Activated T-cell treated with anti-CD3 and anti-CD28 coated beads for 48 hours (primary cell): ENCODE data around the gene TLE4.

Experiments
- DNase-seq: peaks from one replicate; pipeline ENCODE4 v3.0.0-alpha.2; 2020; ENCODE audit warnings: low read depth

TLE4 gene

DNA sequence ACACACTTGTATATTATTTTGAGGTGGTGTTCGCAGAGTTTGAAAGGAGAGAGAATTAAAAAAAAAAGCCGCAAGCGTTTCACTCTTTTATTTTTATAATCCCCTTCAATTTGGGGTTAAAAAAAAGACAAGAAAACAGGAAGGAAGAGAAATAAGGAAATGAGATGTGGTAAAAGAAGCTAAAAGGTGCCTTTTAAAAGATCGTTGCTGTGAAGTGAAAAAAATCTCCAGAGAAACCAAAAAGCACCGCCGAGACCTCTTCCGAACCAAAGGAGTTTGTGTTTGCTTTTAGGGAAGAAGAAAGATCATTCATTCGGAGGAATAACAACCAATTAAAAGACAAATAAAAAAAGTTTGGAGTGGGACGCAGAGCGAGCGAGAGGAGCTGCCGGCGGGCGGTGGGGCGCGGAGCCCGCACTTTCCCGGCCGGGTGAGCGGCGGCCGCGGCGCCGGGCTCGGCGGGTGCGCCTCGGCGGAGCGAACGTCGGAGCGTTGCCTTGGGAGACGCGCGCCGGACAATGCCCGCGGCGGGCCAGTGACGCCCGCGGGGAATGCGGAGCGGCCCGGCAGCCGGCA, 355 bp downstream of the TLE4 start:
- no peak for DNase-seq

DNA sequence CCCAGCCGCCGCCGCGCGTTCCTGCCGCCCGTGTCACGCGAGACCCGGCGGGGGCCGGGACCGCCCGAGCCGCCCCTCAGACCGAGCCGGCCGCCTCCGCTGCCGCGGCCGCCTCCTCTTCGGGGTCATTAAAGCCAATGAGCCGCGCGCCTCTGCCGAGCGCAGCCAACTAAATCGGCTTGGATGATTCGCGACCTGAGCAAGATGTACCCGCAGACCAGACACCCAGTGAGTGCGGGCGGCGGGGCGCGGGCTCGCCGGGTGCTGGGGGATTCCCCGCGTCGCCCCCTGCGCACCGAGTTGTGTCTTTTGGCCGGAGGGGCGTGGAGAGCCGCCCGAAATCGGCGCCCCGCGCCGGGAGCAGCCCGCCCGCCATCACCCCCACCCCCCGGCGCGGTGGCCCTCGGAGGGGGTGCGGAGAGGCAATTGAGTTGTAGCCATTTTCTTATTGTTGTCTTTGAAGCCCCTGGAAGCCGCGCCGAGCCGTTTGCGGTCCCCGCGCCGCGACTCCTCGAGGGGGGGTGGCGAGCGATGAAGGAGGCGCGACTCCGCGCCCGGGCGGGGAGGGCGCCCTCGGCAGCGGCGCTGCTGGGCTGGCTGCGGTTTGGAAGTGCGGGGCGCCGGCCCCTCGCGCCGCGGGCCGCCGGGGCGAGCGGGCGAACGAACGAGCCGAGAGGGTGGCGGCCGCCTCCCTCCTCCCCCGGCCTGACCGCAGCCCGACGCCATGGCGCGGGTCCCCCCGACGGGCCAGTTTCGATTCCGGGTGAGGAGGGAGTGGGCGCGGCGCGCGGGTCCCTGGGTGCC, 1.0 kb downstream of the TLE4 start:
- peak; percentile 50 for DNase-seq

DNA sequence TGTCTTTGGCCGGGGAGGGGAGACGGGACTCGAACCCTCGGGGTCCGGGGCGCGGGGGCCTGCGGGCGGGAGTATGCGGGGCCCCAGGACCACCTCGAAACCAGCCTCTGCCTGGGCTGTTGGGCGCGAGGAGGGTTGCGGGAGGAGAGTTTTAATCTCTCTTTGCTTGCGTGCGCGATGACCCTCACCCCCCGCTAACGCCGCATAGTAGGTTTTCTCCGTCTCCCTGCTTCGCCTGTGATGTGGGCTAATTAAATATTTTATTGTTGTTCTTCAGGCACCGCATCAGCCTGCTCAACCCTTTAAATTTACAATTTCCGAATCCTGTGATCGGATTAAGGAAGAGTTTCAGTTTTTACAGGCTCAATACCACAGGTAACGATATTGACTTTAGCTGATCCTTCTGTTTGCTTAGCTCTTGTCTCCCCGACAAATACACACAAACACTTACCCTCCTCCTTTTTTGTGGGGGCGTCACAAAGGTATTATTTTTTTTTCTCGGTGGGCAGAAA, 1.7 kb downstream of the TLE4 start:
- DNase-seq, result no peak

DNA sequence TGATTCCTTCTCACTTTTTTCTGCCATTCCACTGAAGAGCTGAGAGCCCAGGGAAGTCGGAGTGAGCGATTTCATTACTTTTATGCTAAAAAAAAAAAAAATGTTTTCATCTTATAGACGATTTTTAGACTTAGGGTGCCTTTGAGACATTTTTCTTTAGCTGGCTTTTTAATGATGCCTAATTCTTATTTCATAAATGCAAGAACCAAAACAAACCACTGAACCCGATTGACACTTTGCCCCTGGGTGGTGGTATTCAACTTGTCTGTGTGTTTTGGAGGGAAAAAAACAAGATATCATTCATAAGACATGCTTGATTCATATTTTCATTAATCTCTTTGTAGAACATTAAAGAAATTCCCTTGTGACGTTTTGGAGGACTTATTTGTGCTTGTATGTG, 2.4 kb downstream of the TLE4 start:
- no peak for DNase-seq

DNA sequence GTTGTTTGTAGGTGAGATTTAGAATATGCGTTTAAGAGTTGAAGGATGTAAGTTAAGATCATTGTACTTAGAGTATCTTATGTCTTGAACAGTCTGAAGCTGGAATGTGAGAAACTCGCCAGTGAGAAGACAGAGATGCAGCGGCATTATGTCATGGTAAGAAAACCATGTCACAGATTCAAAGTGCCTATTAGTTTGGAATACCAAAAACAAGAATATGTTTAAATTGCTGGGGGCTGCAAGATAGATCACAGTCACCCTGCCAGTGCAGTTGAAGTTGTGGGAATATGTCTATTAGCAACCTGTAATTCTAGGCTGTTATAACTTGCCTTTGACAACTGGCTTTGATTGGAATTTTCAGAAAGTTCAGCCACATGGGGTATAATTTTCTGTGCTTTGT, 3.0 kb downstream of the TLE4 start:
- DNase-seq, result no peak

DNA sequence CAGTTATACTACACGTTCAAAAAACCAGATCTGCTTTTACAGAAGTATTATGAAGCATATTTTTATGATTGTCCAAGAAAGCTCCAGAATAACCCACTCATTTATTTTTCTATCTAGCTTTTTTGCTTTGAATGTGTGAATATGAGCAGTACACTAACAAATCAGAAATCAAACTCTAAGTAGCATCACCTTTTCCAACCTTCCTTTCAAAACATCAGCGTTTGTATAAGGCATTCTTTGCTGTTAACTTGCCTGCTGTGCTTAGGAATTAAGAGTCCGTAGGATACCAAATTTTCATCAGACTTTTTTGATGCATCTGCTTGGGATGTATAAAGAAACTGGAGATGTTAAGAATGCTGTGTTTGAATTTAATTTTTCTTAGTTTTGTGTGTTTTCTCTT, 3.8 kb downstream of the TLE4 start:
- no peak for DNase-seq

DNA sequence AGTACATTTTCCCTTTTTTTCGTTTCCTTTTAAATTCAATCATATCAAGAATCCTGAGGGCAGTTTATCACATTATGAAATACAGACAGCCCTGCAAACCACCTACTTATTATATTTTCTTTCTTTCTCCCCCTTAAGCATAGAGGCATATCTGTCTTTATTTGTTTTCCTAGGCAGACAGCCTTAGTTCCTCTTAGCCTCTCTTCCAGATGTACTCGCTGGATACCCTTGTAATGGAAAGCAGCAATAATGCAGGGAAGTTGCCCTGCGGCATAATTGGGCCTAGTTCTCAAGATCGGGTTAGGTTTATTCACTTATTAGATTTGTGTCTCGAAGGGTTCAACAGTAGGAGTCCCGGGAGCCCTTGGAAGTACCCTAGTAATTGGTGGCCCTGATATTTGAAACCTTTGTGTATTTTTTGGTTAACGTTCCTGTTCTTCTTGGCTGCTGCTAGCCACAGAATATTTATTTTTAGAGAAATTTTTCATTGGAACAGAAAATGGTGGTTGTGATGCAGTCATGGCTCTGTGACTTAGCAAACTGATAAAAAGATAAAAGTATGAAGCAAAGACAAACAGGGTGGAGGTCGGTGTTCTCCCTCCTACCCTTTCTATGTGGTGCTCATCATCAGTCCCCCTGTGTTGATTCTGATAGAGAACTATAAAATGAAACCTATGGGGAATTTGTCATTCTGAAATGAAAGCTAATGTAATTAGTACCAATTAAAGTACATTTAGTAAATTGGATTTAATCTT, 6.4 kb downstream of the TLE4 start:
- DNase-seq, result no peak

DNA sequence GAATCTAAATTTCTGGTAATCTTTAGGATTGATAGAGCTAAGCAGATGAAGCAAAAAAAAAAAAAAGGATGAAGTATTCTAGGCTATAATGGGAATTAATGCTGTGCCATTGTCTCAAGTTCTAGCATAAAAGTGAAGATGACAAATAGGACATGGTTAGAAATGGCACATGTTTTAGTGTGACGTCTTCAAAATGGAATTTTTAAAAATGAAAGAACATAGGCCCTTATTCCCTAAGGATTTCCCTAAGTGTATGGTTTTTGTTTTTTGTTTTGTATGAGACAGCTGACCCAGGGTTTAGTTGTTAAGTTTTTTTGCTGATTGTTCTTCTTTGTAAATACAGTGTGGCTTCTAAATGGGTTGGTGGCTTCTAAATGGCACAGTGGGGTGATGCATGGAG, 7.1 kb downstream of the TLE4 start:
- DNase-seq, result no peak

DNA sequence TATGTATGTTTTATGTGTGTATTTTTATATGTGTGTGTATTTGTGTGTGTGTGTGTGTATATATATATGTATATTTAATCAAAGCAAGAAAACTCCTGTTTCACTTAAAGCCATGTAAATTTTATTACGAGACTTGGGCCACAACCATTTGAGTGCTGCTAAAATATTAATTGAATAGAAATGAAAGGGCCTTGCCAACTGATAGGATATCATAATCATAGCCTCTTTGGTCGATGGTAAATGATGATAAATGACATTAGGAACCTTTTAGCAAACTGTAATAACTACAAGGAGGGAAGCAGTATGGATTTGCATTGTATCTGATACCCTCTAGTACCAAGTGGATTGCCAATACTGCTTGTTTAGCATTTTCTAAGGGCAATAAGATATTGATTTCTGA, 7.9 kb downstream of the TLE4 start:
- no peak for DNase-seq

DNA sequence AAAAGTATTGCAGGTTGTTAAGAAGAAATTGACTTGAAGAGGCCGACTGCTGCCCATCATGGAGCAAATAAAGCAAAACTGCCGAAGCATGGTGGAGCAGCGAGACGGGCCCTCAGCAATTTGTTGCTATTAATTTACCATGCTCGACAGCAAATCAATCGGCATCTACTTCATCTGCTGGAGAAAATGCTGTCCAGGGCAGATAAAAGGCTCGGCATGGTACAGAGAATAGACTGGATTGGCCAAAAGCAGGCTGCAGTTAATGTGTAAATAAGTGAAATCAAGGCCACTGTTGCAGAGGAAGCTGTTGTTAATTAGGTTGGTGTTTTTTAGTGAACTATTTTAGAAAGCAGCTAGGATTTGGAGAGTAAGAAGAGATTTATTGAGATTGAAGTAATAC, 8.3 kb downstream of the TLE4 start:
- no peak for DNase-seq

DNA sequence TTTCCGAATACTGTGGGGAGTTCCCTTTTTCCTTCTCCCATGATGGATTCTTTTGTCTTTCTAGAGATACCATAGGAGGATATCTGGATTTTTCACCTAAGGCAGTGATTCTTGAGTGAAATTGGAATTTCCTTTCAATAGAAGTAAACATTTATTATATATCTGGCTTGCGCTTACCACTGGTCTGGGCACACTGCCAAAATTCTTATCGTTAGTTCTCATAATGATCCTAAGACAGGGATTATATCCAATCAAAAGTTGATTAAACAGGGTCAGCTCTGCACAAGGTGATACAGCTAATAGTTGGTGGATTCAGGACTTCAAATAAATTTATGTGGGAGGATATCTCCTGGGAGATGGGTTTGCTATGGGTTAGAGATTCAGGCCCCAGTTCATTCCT, 9.6 kb downstream of the TLE4 start:
- no peak for DNase-seq

DNA sequence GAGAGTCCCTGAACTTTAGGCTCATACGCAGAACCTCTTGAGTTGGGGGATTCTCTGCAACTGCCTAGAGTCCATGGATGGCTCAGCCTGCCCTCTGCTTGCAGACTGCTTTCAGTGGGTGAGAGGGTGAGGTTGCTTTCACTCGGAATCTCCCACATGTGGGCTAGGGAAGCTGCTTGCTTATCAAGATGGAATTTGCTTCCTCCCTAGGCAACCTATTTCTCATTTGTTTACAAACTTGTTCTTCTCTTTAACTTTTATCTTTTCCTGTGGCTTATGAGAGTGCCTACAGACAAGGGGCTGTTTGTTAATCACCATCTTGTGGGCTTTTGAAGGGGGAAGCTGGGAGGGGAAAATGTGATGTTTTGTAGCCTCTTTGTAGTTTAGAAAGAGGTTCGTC, 10.0 kb downstream of the TLE4 start:
- no peak for DNase-seq

DNA sequence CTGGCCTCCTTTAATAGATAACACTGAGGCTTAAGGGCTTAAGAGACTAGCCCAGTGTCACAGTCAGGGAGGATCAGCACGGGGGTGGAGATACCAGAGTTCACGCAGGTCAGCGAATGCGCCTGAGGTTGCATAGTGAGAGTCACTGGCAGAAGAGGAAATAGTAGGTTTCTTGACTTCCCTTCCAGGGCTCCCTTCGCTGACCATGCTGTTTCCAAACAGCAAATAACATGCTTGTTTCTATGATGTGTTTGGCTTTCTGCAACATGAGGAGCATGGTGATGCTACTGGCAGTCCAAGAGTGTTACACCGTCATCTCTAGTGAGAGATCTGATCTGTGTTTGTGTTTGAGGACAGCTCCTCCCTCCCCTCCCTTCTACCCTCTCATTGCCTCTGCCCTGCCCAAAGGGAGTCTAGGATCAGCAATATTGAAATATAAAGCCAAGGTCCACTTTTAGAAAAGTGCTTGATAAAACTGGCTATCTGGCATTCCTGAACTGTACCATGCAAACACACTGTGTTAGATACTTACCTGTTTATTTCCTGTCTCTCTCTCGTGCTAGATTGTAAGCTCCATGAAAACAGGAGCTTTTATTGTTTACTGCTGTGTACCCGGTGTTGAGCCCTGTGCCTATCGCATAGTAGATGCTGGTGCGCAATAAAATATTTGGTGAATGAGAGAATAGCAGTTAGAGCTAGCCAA, 12.3 kb downstream of the TLE4 start:
- no peak for DNase-seq

DNA sequence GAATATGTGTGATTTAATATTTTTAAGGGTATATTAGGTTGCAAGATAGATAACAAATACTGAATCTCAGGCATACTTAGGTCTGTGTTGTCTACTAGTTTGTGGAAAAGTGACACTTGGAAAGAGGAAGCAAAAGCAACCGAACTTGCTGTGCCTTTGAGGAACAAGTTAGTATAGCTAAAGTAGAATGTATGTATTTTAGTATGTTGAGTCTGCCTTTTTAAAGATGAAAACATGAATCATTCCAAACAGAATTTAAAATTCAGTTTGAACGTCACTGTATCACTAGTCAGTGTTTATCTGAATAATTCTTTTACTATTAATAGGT, 12.9 kb downstream of the TLE4 start:
- no peak for DNase-seq

DNA sequence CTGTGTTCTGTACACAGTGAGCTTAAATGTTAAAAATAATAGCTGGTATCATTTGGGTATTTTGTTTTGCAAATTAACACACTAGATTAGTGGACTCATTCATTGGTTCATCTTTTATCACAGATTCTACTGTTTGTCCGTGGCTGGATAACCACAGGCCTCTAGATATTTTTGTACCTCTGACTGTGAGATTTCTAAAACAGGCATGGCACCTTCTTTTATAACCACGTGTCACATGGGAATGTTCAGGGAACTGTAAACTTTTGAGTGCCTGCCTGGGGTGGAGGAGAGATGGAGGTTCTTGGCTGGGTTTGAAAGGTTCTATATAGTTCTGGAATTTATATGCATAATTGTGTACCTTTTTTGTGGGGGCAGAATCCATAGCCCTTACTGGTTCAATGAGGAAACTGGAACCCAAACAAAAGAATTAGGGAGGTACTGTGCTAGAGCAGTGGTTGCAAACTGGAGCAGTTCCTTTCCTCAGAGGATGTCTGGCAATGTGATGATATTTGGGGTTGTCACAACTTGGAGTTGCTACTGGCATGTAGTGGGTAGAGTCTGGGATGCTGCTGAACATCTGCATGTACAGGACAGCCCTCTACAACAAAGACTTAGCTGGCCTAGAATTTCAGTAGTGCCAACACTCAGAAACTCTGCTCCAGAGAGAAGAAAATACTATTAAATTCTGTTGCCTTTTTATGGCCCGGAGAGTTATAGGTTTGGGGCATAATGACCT, 16.9 kb downstream of the TLE4 start:
- DNase-seq, result no peak

DNA sequence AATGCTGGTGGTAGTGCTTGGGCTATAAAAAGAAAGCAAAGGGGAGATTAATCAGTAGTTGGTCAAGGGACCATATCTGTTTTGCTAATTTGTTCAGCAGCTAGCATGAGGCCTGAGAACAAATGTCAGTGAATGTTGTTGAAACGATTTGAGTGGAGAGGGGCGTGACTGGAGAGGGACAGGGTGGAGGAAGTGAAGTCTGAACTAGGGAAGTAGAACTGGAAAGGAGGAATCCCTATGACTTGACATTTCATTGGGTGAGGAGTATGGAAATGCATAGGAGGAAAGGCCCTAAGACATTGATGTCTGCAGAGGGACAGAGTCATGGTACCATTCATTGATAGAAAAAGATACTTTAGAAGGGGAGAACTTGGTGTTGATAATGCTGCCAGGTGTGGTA, 19.7 kb downstream of the TLE4 start:
- DNase-seq, result no peak

DNA sequence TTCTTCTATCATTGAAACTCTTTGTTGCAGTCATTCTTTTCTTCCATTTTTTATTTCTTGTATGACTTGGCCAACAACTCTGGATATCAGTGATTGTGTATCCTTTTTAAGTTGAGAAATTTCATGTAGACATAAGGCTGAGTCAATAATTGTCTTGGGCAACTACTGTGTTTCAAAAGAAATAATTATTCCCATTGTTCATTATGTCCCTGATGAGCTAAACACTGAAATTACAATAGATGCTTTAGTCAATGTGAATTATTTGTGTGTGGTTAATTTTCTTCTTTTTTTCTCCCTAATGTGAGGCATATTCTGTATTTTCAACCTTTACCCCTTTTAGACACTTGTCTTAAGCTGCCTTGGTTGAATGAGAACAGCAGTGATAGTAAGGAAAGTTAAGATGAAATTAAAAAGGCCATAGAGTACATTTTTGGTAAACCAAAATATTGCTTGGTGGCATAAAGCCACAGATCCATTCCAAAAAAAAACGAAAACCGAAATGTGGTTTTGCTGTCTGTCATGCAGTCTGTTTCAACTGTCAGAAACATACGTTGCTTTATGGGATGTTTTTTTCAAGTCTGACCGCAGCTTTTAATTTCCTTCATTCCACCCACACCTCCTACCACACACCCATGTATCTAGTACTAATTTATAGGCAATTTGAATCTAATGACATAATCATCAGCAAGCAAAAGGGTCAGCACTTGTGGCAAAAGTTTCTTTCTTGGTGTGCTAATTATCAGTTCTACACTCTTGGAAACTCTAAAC, 21.1 kb downstream of the TLE4 start:
- no peak for DNase-seq

DNA sequence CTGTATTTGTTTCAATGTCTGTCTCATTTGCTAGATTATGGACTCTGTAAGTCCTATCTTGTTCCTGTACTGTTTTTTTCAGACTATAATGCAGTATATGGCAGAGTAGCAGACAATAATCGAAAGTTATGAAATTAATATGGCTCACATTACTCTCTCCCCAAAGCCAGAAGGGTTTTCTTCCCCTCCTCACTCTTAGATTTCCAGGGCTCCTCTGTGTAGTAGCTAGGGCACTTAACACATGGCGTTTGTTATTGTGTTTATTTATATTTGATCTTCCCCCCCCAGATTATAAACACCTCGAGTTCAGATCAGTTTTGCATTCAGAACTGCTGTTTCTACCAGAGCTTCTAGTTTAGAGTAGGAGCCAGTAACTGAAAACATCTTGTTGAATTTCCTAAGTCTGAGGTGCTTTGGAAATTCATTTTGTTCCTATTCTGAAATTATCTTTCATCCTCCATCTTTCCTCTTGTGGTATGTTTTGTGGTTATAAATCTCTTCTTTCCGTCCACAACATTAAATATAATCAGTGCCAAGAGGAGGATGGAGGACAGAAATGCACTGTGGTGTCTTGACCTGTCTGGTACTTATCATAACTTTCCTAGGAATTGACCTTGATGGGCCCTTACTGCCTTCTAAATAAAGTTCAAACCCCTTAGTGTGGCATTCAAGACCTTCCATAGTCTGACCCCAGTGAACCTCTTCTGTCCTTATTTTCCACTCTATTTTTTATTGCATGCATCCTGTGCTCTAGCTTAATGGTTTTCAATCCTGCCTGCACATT, 27.0 kb downstream of the TLE4 start:
- DNase-seq, result no peak

DNA sequence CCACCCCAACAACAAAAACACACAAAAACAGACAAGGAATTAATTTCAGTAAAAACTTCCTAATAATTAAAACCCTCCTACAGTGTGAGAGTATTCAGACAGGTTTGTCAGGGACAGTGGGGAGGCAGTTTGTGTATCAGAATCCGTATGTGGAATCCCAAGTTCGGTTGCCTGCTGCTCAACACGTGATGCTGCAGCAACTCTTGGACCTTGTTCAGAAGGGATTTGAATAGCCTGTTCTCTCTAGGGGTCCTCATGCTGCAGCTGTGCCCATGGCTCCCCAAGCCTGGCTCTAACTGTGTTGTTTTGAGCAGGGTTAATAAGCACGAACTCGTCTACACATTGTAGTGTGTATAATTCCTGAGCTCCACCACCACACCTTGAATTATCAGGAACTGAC, 28.7 kb downstream of the TLE4 start:
- DNase-seq, result no peak

DNA sequence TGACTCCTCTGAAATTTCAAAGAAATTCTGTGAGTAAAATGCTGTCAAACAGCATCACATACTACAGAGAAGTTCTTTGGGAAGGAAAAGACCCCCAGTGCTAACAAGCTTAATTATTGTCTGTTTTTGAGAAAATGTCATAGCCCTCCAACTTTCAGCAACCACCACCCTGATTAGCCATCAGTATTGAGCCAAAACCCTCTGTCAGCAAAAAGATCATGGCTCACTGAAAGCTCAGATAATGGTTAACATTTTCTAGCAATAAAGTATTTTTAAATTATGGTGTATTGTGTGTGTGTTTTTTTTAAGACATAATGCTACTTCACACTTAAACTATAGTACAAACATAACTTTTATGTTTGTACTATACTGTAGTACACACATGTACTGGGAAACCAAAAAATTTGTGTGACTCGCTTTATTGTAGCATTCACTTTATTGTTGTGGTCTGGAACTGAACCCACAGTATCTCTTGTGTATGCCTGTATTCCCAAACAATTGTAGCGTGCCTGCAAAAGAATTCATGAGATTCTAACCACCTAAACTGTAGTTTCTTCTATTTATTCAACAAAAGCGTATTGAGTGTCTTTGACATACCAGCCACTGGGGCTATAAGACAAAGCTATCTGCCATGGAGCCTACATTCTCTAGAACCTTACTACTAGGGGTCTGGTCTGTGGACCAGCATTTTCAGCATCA, 31.6 kb downstream of the TLE4 start:
- DNase-seq, result no peak
